ENCODE measurements around the gene CENPA. TPM values are rescaled to one million over a fixed set of nuclear protein-coding genes. Genes with fewer than 3 reads are reported as not detected.

CENPA gene
- total and polyA plus RNA-seq, 3 experiments from 2014 or later: 0.70 to 21.6 (median 18.2) TPM

Other genes with a start within 250 kb of the CENPA start
- gene CIB4, start 144.7 kb upstream of the CENPA start, total RNA-seq: not detected
- not detected for gene CIB4, start 144.7 kb upstream of the CENPA start, polyA plus RNA-seq
- not detected for gene KCNK3, start 93.3 kb upstream of the CENPA start, total RNA-seq
- gene KCNK3, start 93.3 kb upstream of the CENPA start, polyA plus RNA-seq: not detected
- gene SLC35F6, start 21.8 kb upstream of the CENPA start, total RNA-seq: 10 to 100 TPM; 11.5 to 12.1 TPM
- gene SLC35F6, start 21.8 kb upstream of the CENPA start, polyA plus RNA-seq: 6.7 TPM
- gene DPYSL5, start 62.1 kb downstream of the CENPA start, total RNA-seq: not detected
- not detected for gene DPYSL5, start 62.1 kb downstream of the CENPA start, polyA plus RNA-seq
- gene MAPRE3, start 184.6 kb downstream of the CENPA start, total RNA-seq: 1 to 10 TPM; 2.4 to 3.0 TPM
- gene MAPRE3, start 184.6 kb downstream of the CENPA start, polyA plus RNA-seq: 2.0 TPM
- 10 to 100 TPM; 67.6 to 71.7 TPM for gene TMEM214, start 246.9 kb downstream of the CENPA start, total RNA-seq
- gene TMEM214, start 246.9 kb downstream of the CENPA start, polyA plus RNA-seq: 36.3 TPM